Tibial artery (tissue), 4 donors: ENCODE measurements around the gene CACNB3.

Experiments used
- DNase-seq, 2 donors: peaks; one replicate each; pipeline ENCODE4 v3.0.0-alpha.2; 2019
- H3K27ac ChIP-seq, 2 donors: fragments of 200-600 bp; sonication (generic) in 1 of 2; 1 replicate in 1 of 2; 2 replicates in 1 of 2; pipeline ENCODE4 v1.5.1; 2018 to 2019; ENCODE audit warnings: mild to moderate bottlenecking in 1 of 2
- H3K27me3 ChIP-seq, 2 donors: fragments of 200-600 bp; sonication (generic) in 1 of 2; one replicate each; pipeline versions ENCODE4 v1.5.1 to v1.6.0; 2016 to 2019
- H3K36me3 ChIP-seq, 3 donors: fragments of 200-600 bp; sonication (generic) in 2 of 3; one replicate each; pipeline ENCODE4 v1.5.1; 2016 to 2019; ENCODE audit warnings: mild to moderate bottlenecking in 2 of 3
- H3K4me1 ChIP-seq, 4 donors: fragments of 200-600 bp; sonication (generic) in 2 of 4; 1 replicate in 3 of 4; 2 replicates in 1 of 4; pipeline ENCODE4 v1.5.1; 2016 to 2019
- H3K4me3 ChIP-seq, 2 donors: fragments of 200-600 bp; sonication (generic) in 1 of 2; 1 replicate in 1 of 2; 2 replicates in 1 of 2; pipeline ENCODE4 v1.5.1; 2018 to 2019; ENCODE audit warnings: mild to moderate bottlenecking in 2 of 2
- H3K9me3 ChIP-seq, 3 donors: fragments of 200-600 bp; sonication (generic) in 1 of 3; one replicate each; pipeline ENCODE4 v1.5.1; 2016 to 2019
- CTCF ChIP-seq, 2 experiments: fragments of 200-600 bp in 1 of 2; fragments of 450-650 bp in 1 of 2; IDR thresholded peaks; one replicate each; pipeline ENCODE4 v1.5.1; 2017 to 2019; ENCODE audit warnings: antibody characterized with exemption in 2 of 2, mild to moderate bottlenecking in 1 of 2, moderate library complexity in 1 of 2
- intact Hi-C: fragments of 100-400 bp; cut with DNase I; formaldehyde crosslinking; loops from one replicate; pipeline ENCODE4 v1.15.0; 2023; ENCODE audit warnings: low total_unique reads

The CACNB3 gene

GRCh38 chr12:48789858-48790326 lies 28.4 kb upstream of the CACNB3 start:
- TF ChIP-seq CTCF (IDR thresholded peaks at IDR 0.05) = no peak
- Histone ChIP-seq H3K4me1 (peaks cover 0 to 41% (median 33%) of the 10 kb centered on the region in 4 donors), H3K36me3 (no peaks in the 10 kb centered on the region), H3K9me3 (no peaks in the 10 kb centered on the region), H3K4me3 (peak overlapping the region; percentile 81 to 97), H3K27ac (peak overlapping the region; percentile 98), H3K27me3 (no peaks in the 10 kb centered on the region)
- intact Hi-C loops = no loop called here
- no peak for DNase-seq

GRCh38 chr12:48793696-48794095 lies 24.6 kb upstream of the CACNB3 start:
- H3K9me3 ChIP-seq = no peaks in the 10 kb centered on the region
- no peak overlapping the region for H3K27ac ChIP-seq
- H3K4me3 ChIP-seq = no peak overlapping the region
- DNase-seq = no peak
- no peaks in the 10 kb centered on the region for H3K36me3 ChIP-seq
- H3K4me1 ChIP-seq = peaks cover 0 to 17% (median 10%) of the 10 kb centered on the region in 4 donors
- H3K27me3 ChIP-seq = no peaks in the 10 kb centered on the region
- no peak for TF ChIP-seq CTCF (IDR thresholded peaks at IDR 0.05)
- intact Hi-C loops = loop anchor here (2.0 kb wide), 1 partner anchor 41 kb away; no protein-coding TSS in a partner anchor

- Histone ChIP-seq H3K27me3 (no peaks in the 10 kb centered on the region), H3K4me3 (no peak overlapping the region), H3K36me3 (no peaks in the 10 kb centered on the region), H3K9me3 (no peaks in the 10 kb centered on the region), H3K27ac (no peak overlapping the region), H3K4me1 (peaks cover 0 to 9% (median 4%) of the 10 kb centered on the region in 4 donors)
- no peak for TF ChIP-seq CTCF (IDR thresholded peaks at IDR 0.05)
- intact Hi-C loops = loop anchor here (2.0 kb wide), 1 partner anchor 42 kb away; no protein-coding TSS in a partner anchor
- DNase-seq = no peak
Measured at GRCh38 chr12:48794870-48795269, 23.4 kb upstream of the CACNB3 start.

- TF ChIP-seq CTCF (IDR thresholded peaks at IDR 0.05) = peak; percentile 91 to 98
- H3K9me3 ChIP-seq = no peaks in the 10 kb centered on the region
- H3K4me3 ChIP-seq = no peak overlapping the region
- no peaks in the 10 kb centered on the region for H3K36me3 ChIP-seq
- peaks cover 0 to 7% (median 2%) of the 10 kb centered on the region in 4 donors for H3K4me1 ChIP-seq
- peaks cover 0 to 9% of the 10 kb centered on the region in 2 donors for H3K27me3 ChIP-seq
- no peak overlapping the region for H3K27ac ChIP-seq
- DNase-seq = peak; percentile 80 to 83
- intact Hi-C loops = loop anchor here (2.0 kb wide), 1 partner anchor 43 kb away; no protein-coding TSS in a partner anchor
Measured at GRCh38 chr12:48795550-48796455, 22.5 kb upstream of the CACNB3 start.

- DNase-seq = no peak
- Histone ChIP-seq H3K36me3 (no peaks in the 10 kb centered on the region), H3K4me3 (no peak overlapping the region), H3K4me1 (peaks cover 0 to 7% (median 2%) of the 10 kb centered on the region in 4 donors), H3K27ac (no peak overlapping the region), H3K9me3 (no peaks in the 10 kb centered on the region), H3K27me3 (peaks cover 0 to 14% of the 10 kb centered on the region in 2 donors)
- intact Hi-C loops = no loop called here
- TF ChIP-seq CTCF (IDR thresholded peaks at IDR 0.05) = no peak
Measured at GRCh38 chr12:48796976-48797375, 21.3 kb upstream of the CACNB3 start.
